GM06990 (cell line): ENCODE results near the gene CFAP69.
"Not testable (repeated sequence)": the region's sequence is repeated elsewhere in the genome, so short reads cannot be mapped to it uniquely, and the experiment has no call there.

ENCODE experiments used
- DNase-seq: peaks from one replicate; pipeline ENCODE4 v3.0.0-alpha.2; 2011; ENCODE audit not compliant: insufficient read length; ENCODE audit errors: extremely low read depth
- H3K27me3 ChIP-seq: replicated peaks from 2 replicates; pipeline ENCODE4 v1.6.0; 2011; ENCODE audit warnings: low read length; ENCODE audit not compliant: control insufficient read depth, insufficient read depth
- H3K36me3 ChIP-seq: 2 replicates; pipeline ENCODE4 v1.5.1; 2011; ENCODE audit warnings: low read length; ENCODE audit not compliant: control insufficient read depth, insufficient read depth
- H3K4me3 ChIP-seq: replicated peaks from 2 replicates; pipeline ENCODE4 v1.5.1; 2011; ENCODE audit warnings: low read depth, mild to moderate bottlenecking, control low read depth, low read length
- TF ChIP-seq, protein P1 (sequence below): IDR thresholded peaks from 2 replicates; pipeline ENCODE4 v1.5.1; 2011; ENCODE audit warnings: low read length, control low read depth, mild to moderate bottlenecking, inconsistent platforms; ENCODE audit not compliant: insufficient read depth, poor library complexity, severe bottlenecking

The CFAP69 gene

DNA sequence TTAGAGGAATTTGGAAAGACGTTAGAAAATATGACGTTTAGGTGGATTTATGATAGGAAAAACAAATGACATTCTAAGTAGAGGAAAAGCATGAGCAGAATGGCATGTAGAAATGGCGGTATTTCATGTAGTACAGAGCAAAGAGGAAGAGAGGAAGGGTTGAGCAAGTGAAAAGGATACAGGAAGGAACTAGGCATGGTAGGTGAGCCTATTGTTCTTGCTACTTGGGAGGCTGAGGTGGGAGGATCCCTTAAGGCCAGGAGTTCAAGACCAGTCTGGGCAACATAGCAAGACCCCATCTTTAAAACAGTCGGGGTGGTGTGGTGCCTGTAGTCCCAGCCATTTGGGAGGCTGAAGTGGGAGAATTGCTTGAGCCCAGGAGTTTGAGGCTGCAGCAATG, 102.8 kb downstream of the CFAP69 start:
- DNase-seq: no peak
- TF ChIP-seq, protein P1, sequence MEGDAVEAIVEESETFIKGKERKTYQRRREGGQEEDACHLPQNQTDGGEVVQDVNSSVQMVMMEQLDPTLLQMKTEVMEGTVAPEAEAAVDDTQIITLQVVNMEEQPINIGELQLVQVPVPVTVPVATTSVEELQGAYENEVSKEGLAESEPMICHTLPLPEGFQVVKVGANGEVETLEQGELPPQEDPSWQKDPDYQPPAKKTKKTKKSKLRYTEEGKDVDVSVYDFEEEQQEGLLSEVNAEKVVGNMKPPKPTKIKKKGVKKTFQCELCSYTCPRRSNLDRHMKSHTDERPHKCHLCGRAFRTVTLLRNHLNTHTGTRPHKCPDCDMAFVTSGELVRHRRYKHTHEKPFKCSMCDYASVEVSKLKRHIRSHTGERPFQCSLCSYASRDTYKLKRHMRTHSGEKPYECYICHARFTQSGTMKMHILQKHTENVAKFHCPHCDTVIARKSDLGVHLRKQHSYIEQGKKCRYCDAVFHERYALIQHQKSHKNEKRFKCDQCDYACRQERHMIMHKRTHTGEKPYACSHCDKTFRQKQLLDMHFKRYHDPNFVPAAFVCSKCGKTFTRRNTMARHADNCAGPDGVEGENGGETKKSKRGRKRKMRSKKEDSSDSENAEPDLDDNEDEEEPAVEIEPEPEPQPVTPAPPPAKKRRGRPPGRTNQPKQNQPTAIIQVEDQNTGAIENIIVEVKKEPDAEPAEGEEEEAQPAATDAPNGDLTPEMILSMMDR: no peak
- Histone ChIP-seq H3K27me3 (no peaks in the 10 kb centered on the region), H3K36me3 (no peaks in the 10 kb centered on the region; the same call in 1 of the 2 replicates), H3K4me3 (peak overlapping the region; percentile 80)

DNA sequence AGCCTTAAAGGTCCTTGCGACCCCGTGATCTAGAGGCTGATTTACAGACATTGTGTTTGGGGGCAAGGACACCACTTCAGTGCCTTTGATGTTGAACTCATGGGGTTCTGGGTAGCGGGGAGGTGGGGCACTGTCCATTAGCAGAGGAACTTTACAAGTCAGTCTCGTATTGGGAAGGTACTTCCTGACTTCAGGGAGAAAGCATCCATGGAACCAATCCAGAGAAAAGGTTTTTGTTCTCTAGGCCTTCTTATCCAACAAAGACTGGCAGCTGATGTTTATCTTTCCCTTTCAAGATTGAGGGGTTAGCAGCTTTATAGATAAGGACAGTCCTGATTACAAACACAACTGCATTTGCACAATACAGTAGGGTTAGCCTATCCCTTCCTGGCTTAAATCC, 104.3 kb downstream of the CFAP69 start:
- H3K27me3 ChIP-seq: no peaks in the 10 kb centered on the region
- no peak for DNase-seq
- H3K4me3 ChIP-seq: no peak overlapping the region
- H3K36me3 ChIP-seq: peaks cover 2% of the 10 kb centered on the region; the same call in 1 of the 2 replicates
- TF ChIP-seq, protein P1: no peak

DNA sequence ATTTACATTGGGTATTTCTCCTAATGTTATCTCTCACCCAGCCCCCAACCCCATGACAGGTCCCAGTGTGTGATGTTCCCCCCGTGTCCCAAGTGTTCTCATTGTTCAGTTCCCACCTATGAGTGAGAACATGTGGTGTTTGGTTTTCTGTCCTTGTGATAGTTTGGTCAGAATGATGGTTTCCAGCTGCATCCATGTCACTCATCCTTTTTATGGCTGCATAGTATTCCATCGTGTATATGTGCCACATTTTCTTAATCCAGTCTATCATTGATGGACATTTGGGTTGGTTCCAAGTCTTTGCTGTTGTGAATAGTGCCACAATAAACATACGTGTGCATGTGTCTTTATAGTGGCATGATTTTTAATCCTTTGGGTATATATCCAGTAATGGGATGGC, 105.1 kb downstream of the CFAP69 start:
- DNase-seq, H3K36me3 ChIP-seq, H3K27me3 ChIP-seq, H3K4me3 ChIP-seq: not testable (repeated sequence)

- H3K27me3 ChIP-seq: no peaks in the 10 kb centered on the region
- H3K36me3 ChIP-seq: peaks cover 7% of the 10 kb centered on the region
Measured at GRCh38 chr7:90351987-90352386, 107.0 kb downstream of the CFAP69 start.

More at GRCh38 chr7:90351987-90352386, 107.0 kb downstream of the CFAP69 start:
- TF ChIP-seq, protein P1: no peak
- no peak for DNase-seq
- no peak overlapping the region for H3K4me3 ChIP-seq
